Panc1 (cell line): ENCODE results near the gene SNAP25. TPM values are rescaled to one million over a fixed set of nuclear protein-coding genes. Genes with fewer than 3 reads are reported as not detected.

Experiments
- ATAC-seq: fragments of 200-7000 bp; cut with Tn5 transposase; 2 replicates; pipeline ENCODE4 v1.9.1; 2020; ENCODE audit warnings: mild to moderate bottlenecking, moderate library complexity
- BruUV-seq: library from RNA; stranded (reverse); fragments of 400-500 nt; replicated peaks from 2 replicates; lab custom pipeline; 2021; lab: Mats Ljungman, UMichigan
- CTCF ChIA-PET: fragments of 300-600 bp; sonication (Branson Sonifier 250); formaldehyde crosslinking; loops from one replicate; lab custom pipeline; 2022; ENCODE audit warnings: antibody characterized with exemption; lab: Charles Lee
- POLR2A ChIA-PET: fragments of 300-600 bp; sonication (Branson Sonifier 250); formaldehyde crosslinking; loops from one replicate; lab custom pipeline; 2022; ENCODE audit warnings: antibody characterized with exemption; lab: Charles Lee
- DNase-seq: peaks from one replicate; pipeline ENCODE4 v3.0.0-alpha.2; 2010; ENCODE audit warnings: low read depth, low spot score
- H3K27ac ChIP-seq: 2 replicates; pipeline ENCODE4 v1.5.1; 2011; ENCODE audit warnings: mild to moderate bottlenecking, low read length, inconsistent platforms
- H3K27me3 ChIP-seq: fragments of 200-500 bp; sonication (Bioruptor generic); 2 replicates; pipeline ENCODE4 v1.6.0; 2014; ENCODE audit warnings: low read length, inconsistent platforms; ENCODE audit not compliant: control insufficient read depth, insufficient read depth
- H3K36me3 ChIP-seq: fragments of 200-500 bp; sonication (Bioruptor generic); 2 replicates; pipeline ENCODE4 v1.5.1; 2014; ENCODE audit warnings: inconsistent platforms, mild to moderate bottlenecking, low read length, moderate library complexity; ENCODE audit not compliant: control insufficient read depth, insufficient read depth
- H3K4me1 ChIP-seq: 2 replicates; pipeline ENCODE4 v1.5.1; 2011; ENCODE audit warnings: inconsistent platforms, mild to moderate bottlenecking, low read length, moderate library complexity; ENCODE audit not compliant: control insufficient read depth, insufficient read depth
- H3K4me3 ChIP-seq, 2 experiments: 2 replicates each; pipeline ENCODE4 v1.5.1; 2011 to 2012; ENCODE audit warnings: low read depth in 2 of 2, low read length in 2 of 2, mild to moderate bottlenecking in 2 of 2, inconsistent platforms in 1 of 2, moderate library complexity in 1 of 2
- H3K9me3 ChIP-seq: fragments of 200-500 bp; sonication (Bioruptor generic); 2 replicates; pipeline ENCODE4 v1.5.1; 2014; ENCODE audit warnings: low read depth, mild to moderate bottlenecking, inconsistent platforms, low read length, moderate library complexity; ENCODE audit not compliant: control insufficient read depth, insufficient read depth
- CTCF ChIP-seq: fragments of 450-650 bp; IDR thresholded peaks from 2 replicates; pipeline ENCODE4 v1.5.1; 2017; ENCODE audit warnings: mild to moderate bottlenecking
- POLR2AphosphoS5 ChIP-seq: IDR thresholded peaks from 2 replicates; pipeline ENCODE4 v1.6.1; 2012; ENCODE audit warnings: mild to moderate bottlenecking, low read depth, low read length, moderate library complexity
- REST ChIP-seq, 2 experiments: IDR thresholded peaks; 2 replicates each; pipeline ENCODE4 v1.6.1; 2011 to 2012; ENCODE audit warnings: low read depth in 2 of 2, control low read depth in 1 of 2, low read length in 1 of 2, mild to moderate bottlenecking in 1 of 2, moderate library complexity in 1 of 2; ENCODE audit not compliant: insufficient read depth in 1 of 2
- SIN3A ChIP-seq: IDR thresholded peaks from 2 replicates; pipeline ENCODE4 v1.6.1; 2012; ENCODE audit warnings: low read depth, mild to moderate bottlenecking, low read length, moderate library complexity, borderline replicate concordance; ENCODE audit not compliant: insufficient read depth
- TCF7L2 ChIP-seq: IDR thresholded peaks from 2 replicates; pipeline ENCODE4 v1.6.1; 2011; ENCODE audit warnings: mild to moderate bottlenecking, low read depth, low read length, inconsistent platforms
- in situ Hi-C: cut with HindIII; loops from 2 replicates; pipeline ENCODE4 v1.10.0; 2016; ENCODE audit warnings: low sequenced_read_pairs, low pct_unique_long_range_greater_than_20kb
- intact Hi-C: fragments of 100-400 bp; cut with micrococcal nuclease; formaldehyde crosslinking; loops from one replicate; pipeline ENCODE4 v1.10.0; 2022; ENCODE audit not compliant: unreplicated experiment
- total RNA-seq: library from RNA; stranded (reverse); gene quantifications from one replicate; pipeline ENCODE4 v1.2.1, GENCODE V29; 2021; ENCODE audit not compliant: unreplicated experiment

SNAP25 gene
- total RNA-seq, 1 experiment from 2014 or later, result 0.69 TPM

GRCh38 chr20:10276878-10277580, 58.4 kb downstream of the SNAP25 start:
- DNase-seq, result no peak
- BruUV-seq, result no TSS peak
- Histone ChIP-seq H3K36me3 (no peaks in the 10 kb centered on the region), H3K27me3 (no peaks in the 10 kb centered on the region), H3K4me3 (no peak overlapping the region), H3K9me3 (no peaks in the 10 kb centered on the region), H3K4me1 (no peaks in the 10 kb centered on the region), H3K27ac (no peak overlapping the region)
- TF ChIP-seq SIN3A, result no peak
- TF ChIP-seq CTCF, result no peak
- no peak for TF ChIP-seq REST (IDR thresholded peaks at IDR 0.05; ENCODE audit: insufficient read depth in 1 of 2, low read depth in 2 of 2, low read length in 1 of 2)
- TF ChIP-seq TCF7L2, result no peak
- TF ChIP-seq POLR2AphosphoS5, result no peak
- in situ Hi-C loops (no loop called here), intact Hi-C loops (no loop called here)
- ChIA-PET CTCF (no interaction called here), POLR2A (no interaction called here)
- no peak for ATAC-seq

GRCh38 chr20:10277616-10278015, 59.0 kb downstream of the SNAP25 start:
- intact Hi-C loops (no loop called here), in situ Hi-C loops (no loop called here)
- no peak for DNase-seq
- no peak for TF ChIP-seq TCF7L2
- no peak for TF ChIP-seq SIN3A
- TF ChIP-seq REST (IDR thresholded peaks at IDR 0.05; ENCODE audit: insufficient read depth in 1 of 2, low read depth in 2 of 2, low read length in 1 of 2), result no peak
- TF ChIP-seq CTCF, result no peak
- no peak for TF ChIP-seq POLR2AphosphoS5
- no peak overlapping the region for H3K4me3 ChIP-seq
- no peaks in the 10 kb centered on the region for H3K27me3 ChIP-seq
- H3K9me3 ChIP-seq, result no peaks in the 10 kb centered on the region
- POLR2A ChIA-PET, result no interaction called here
- no peaks in the 10 kb centered on the region for H3K36me3 ChIP-seq
- CTCF ChIA-PET, result no interaction called here
- H3K27ac ChIP-seq, result no peak overlapping the region
- ATAC-seq, result no peak
- H3K4me1 ChIP-seq, result no peaks in the 10 kb centered on the region
- no TSS peak for BruUV-seq
